H1 (cell line): Measurements from ENCODE around the gene METTL25B. TPM values are rescaled to one million over a fixed set of nuclear protein-coding genes. Genes with fewer than 3 reads are reported as not detected.

Experiments
- CTCF ChIA-PET: fragments of 300-600 bp; sonication (Branson Sonifier 250); formaldehyde crosslinking; loops from one replicate; lab custom pipeline; 2021; ENCODE audit not compliant: partially characterized antibody; lab: Charles Lee
- POLR2A ChIA-PET: fragments of 300-600 bp; sonication (Branson Sonifier 250); formaldehyde crosslinking; loops from one replicate; lab custom pipeline; 2021; ENCODE audit warnings: inconsistent platforms; ENCODE audit not compliant: partially characterized antibody; lab: Charles Lee
- DNase-seq, 2 experiments: peaks; one replicate each; pipeline versions ENCODE4 v3.0.0 to v3.0.0-alpha.2; 2010 to 2022; ENCODE audit warnings: low spot score in 2 of 2, low read depth in 1 of 2, mixed read lengths in 1 of 2
- FAIRE-seq: peaks from 2 replicates; lab custom pipeline; 2011; peaks lifted over from hg19 to GRCh38; lab: Jason Lieb, UNC
- H2AFZ ChIP-seq: 2 replicates; pipeline ENCODE4 v1.8.1; 2012; ENCODE audit warnings: low read length, inconsistent platforms
- H2AK5ac ChIP-seq: 2 replicates; pipeline ENCODE4 v1.6.1; 2013; ENCODE audit warnings: low read depth, low read length
- H2BK120ac ChIP-seq: replicated peaks from 2 replicates; pipeline ENCODE3; 2013; ENCODE audit warnings: low read depth, low read length, inconsistent platforms
- H2BK12ac ChIP-seq: 2 replicates; pipeline ENCODE4 v1.6.1; 2013; ENCODE audit warnings: low read depth, low read length
- H2BK15ac ChIP-seq: 2 replicates; pipeline ENCODE4 v1.6.1; 2013; ENCODE audit warnings: low read length
- H2BK20ac ChIP-seq: 2 replicates; pipeline ENCODE4 v1.6.1; 2013; ENCODE audit warnings: low read length
- H2BK5ac ChIP-seq: 2 replicates; pipeline ENCODE4 v1.6.1; 2013; ENCODE audit warnings: low read depth, low read length
- H3K14ac ChIP-seq: 2 replicates; pipeline ENCODE4 v1.6.1; 2013; ENCODE audit warnings: inconsistent platforms; ENCODE audit not compliant: insufficient read length
- H3K18ac ChIP-seq: 2 replicates; pipeline ENCODE4 v1.6.1; 2013; ENCODE audit warnings: low read length; ENCODE audit errors: extremely low read depth
- H3K23ac ChIP-seq: 2 replicates; pipeline ENCODE4 v1.6.1; 2013; ENCODE audit warnings: inconsistent platforms; ENCODE audit not compliant: insufficient read length
- H3K23me2 ChIP-seq: 2 replicates; pipeline ENCODE4 v1.6.1; 2013; ENCODE audit warnings: low read depth, low read length
- H3K27ac ChIP-seq: 2 replicates; pipeline ENCODE4 v1.6.1; 2011; ENCODE audit warnings: low read depth, low read length, inconsistent platforms
- H3K27me3 ChIP-seq, 4 experiments: replicated peaks in 1 of 4; 1 replicate in 1 of 4; 2 replicates in 3 of 4; pipeline versions ENCODE4 v1.6.1 to v1.8.1; 2011 to 2013; ENCODE audit warnings: low read length in 3 of 4, mild to moderate bottlenecking in 3 of 4, inconsistent platforms in 2 of 4, mixed read lengths in 2 of 4, moderate library complexity in 1 of 4; ENCODE audit not compliant: control insufficient read depth in 3 of 4, insufficient read depth in 3 of 4; ENCODE audit errors: extremely low read depth in 1 of 4
- H3K36me3 ChIP-seq, 4 experiments: 2 replicates each; pipeline versions ENCODE4 v1.6.1 to v1.8.1; 2011 to 2013; ENCODE audit warnings: mild to moderate bottlenecking in 4 of 4, low read length in 3 of 4, moderate library complexity in 2 of 4, control low read depth in 1 of 4, inconsistent platforms in 1 of 4; ENCODE audit not compliant: insufficient read depth in 4 of 4, control insufficient read depth in 2 of 4
- H3K4ac ChIP-seq: replicated peaks from 2 replicates; pipeline ENCODE3; 2013; ENCODE audit warnings: low read length, low read depth, mixed read lengths, inconsistent platforms; ENCODE audit not compliant: insufficient read length
- H3K4me1 ChIP-seq, 4 experiments: replicated peaks in 1 of 4; 1 replicate in 1 of 4; 2 replicates in 3 of 4; pipeline versions ENCODE4 v1.6.1 to v1.8.1; 2011 to 2013; ENCODE audit warnings: low read length in 3 of 4, inconsistent platforms in 2 of 4, mixed read lengths in 1 of 4; ENCODE audit not compliant: insufficient read depth in 4 of 4, control insufficient read depth in 3 of 4
- H3K4me2 ChIP-seq, 2 experiments: 2 replicates each; pipeline versions ENCODE4 v1.6.1 to v1.8.1; 2011 to 2013; ENCODE audit warnings: low read depth in 2 of 2, low read length in 2 of 2, control low read depth in 1 of 2, inconsistent platforms in 1 of 2, mild to moderate bottlenecking in 1 of 2; ENCODE audit not compliant: insufficient read depth in 1 of 2
- H3K4me3 ChIP-seq, 4 experiments: fragments of 200-600, 300-600 bp in 1 of 4; sonication (generic), shearing (Covaris generic), sonication (Bioruptor Twin) in 1 of 4; 2 replicates each; pipeline versions ENCODE4 v1.5.1 to v1.8.1; 2011 to 2016; ENCODE audit warnings: low read length in 4 of 4, low read depth in 3 of 4, control low read depth in 2 of 4, inconsistent platforms in 2 of 4, mild to moderate bottlenecking in 2 of 4, mixed read lengths in 1 of 4, moderate library complexity in 1 of 4; ENCODE audit not compliant: insufficient read depth in 2 of 4; ENCODE audit errors: extremely low read depth in 1 of 4
- H3K56ac ChIP-seq: replicated peaks from 2 replicates; pipeline ENCODE3; 2013; ENCODE audit warnings: low read depth, mild to moderate bottlenecking, mixed read lengths, low read length, inconsistent platforms; ENCODE audit not compliant: insufficient read length
- H3K79me1 ChIP-seq: 2 replicates; pipeline ENCODE4 v1.6.1; 2013; ENCODE audit warnings: low read depth, low read length, control low read depth
- H3K79me2 ChIP-seq, 2 experiments: 2 replicates each; pipeline versions ENCODE4 v1.6.1 to v1.8.1; 2012 to 2013; ENCODE audit warnings: low read length in 2 of 2, mild to moderate bottlenecking in 2 of 2, inconsistent platforms in 1 of 2; ENCODE audit not compliant: insufficient read depth in 2 of 2, control insufficient read depth in 1 of 2
- H3K9ac ChIP-seq, 4 experiments: replicated peaks in 1 of 4; 1 replicate in 1 of 4; 2 replicates in 3 of 4; pipeline versions ENCODE4 v1.6.1 to v1.8.1; 2011 to 2013; ENCODE audit warnings: low read depth in 3 of 4, low read length in 3 of 4, control low read depth in 2 of 4, mild to moderate bottlenecking in 2 of 4, moderate library complexity in 2 of 4, inconsistent platforms in 1 of 4; ENCODE audit errors: extremely low read depth in 1 of 4
- H3K9me3 ChIP-seq, 2 experiments: 2 replicates each; pipeline versions ENCODE4 v1.6.1 to v1.8.1; 2012 to 2013; ENCODE audit warnings: mild to moderate bottlenecking in 2 of 2, moderate library complexity in 2 of 2, control low read depth in 1 of 2, inconsistent platforms in 1 of 2, low read depth in 1 of 2, low read length in 1 of 2, mixed read lengths in 1 of 2; ENCODE audit not compliant: insufficient read depth in 2 of 2
- H4K20me1 ChIP-seq, 2 experiments: replicated peaks in 1 of 2; 2 replicates each; pipeline versions ENCODE3 to v1.8.1; 2011 to 2013; ENCODE audit warnings: inconsistent platforms in 2 of 2, low read length in 2 of 2, mild to moderate bottlenecking in 1 of 2; ENCODE audit not compliant: insufficient read depth in 2 of 2, control insufficient read depth in 1 of 2
- H4K5ac ChIP-seq: 2 replicates; pipeline ENCODE4 v1.6.1; 2013; ENCODE audit warnings: low read length, low read depth, mixed read lengths, inconsistent platforms; ENCODE audit not compliant: insufficient read length
- H4K8ac ChIP-seq: 2 replicates; pipeline ENCODE4 v1.8.0; 2013; ENCODE audit warnings: mild to moderate bottlenecking, moderate library complexity, low read length, inconsistent platforms; ENCODE audit not compliant: insufficient read depth; ENCODE audit errors: extremely low read depth
- H4K91ac ChIP-seq: replicated peaks from 2 replicates; pipeline ENCODE3; 2013; ENCODE audit warnings: low read length, mixed read lengths, inconsistent platforms; ENCODE audit not compliant: insufficient read length
- CTCF ChIP-seq, 3 experiments: IDR thresholded peaks; 1 replicate in 2 of 3; 2 replicates in 1 of 3; pipeline versions ENCODE4 v1.5.1 to v1.6.1; 2011; ENCODE audit warnings: low read length in 3 of 3, mild to moderate bottlenecking in 3 of 3, inconsistent platforms in 2 of 3, low read depth in 1 of 3, moderate library complexity in 1 of 3; ENCODE audit not compliant: insufficient read depth in 1 of 3; ENCODE audit errors: control extremely low read depth in 1 of 3
- RFX5 ChIP-seq: IDR thresholded peaks from 2 replicates; pipeline ENCODE4 v1.6.1; 2011; ENCODE audit warnings: low read depth, low read length, improper control_type of control experiment, borderline replicate concordance
- WGBS, 2 experiments: shearing (Covaris generic) in 1 of 2; methylation state at CpG; one replicate each; pipeline versions ENCODE4 v1.1.6 to v1.1.7; 2013 to 2015; ENCODE audit warnings: low lambda C conversion rate in 2 of 2, mixed read lengths in 2 of 2, inconsistent platforms in 1 of 2, low coverage in 1 of 2, missing lambda C conversion rate in 1 of 2; ENCODE audit not compliant: insufficient replicate concordance in 2 of 2, insufficient coverage in 1 of 2, insufficient read length in 1 of 2; ENCODE audit errors: extremely low coverage in 1 of 2, missing lambda C conversion rate in 1 of 2; 5-methylcytosine and 5-hydroxymethylcytosine counted together
- polyA plus RNA-seq, 7 experiments: library from polyadenylated mRNA; depleted of rRNA in 3 of 7; stranded (reverse) in 5 of 7; unstranded in 2 of 7; fragments of >200 nt in 5 of 7; fragments of 200-250 nt in 2 of 7; gene quantifications; 1 replicate in 5 of 7; 2 replicates in 1 of 7; 4 replicates in 1 of 7; pipeline versions ENCODE4 v1.2.1 to v1.2.3, GENCODE V29; 2011 to 2013; ENCODE audit warnings: missing spikeins in 2 of 7, mixed read lengths in 2 of 7
- total RNA-seq: library from RNA; stranded (reverse); fragmentation: NEBNext Ultra II Directional; extraction: Animal tissue kit (Norgen Biotek cat#: 25700); gene quantifications from 2 replicates; pipeline ENCODE4 v1.2.1, GENCODE V29; 2021

The METTL25B gene
- total and polyA plus RNA-seq, 2 of the 8 experiments (the other 6 are each of a cell fraction or from before 2014, with no cell fraction given), result 28.4 to 30.1 TPM

- peaks cover 30 to 73% of the 10 kb centered on the region in 2 experiments for H3K79me2 ChIP-seq
- no peak overlapping the region for H2AK5ac ChIP-seq
- peak overlapping the region in 3 of 4 experiments; percentile 20 to 36 (median 24); a peak in 3 of 7 replicates for H3K9ac ChIP-seq
- peaks cover 2 to 13% (median 4%) of the 10 kb centered on the region in 4 experiments; a peak in 6 of 8 replicates for H3K36me3 ChIP-seq
- H2BK120ac ChIP-seq, result no peak overlapping the region
- no peaks in the 10 kb centered on the region for H3K9me3 ChIP-seq
- TF ChIP-seq RFX5, result no peak
- peak in 1 of 3 experiments; percentile 3; a peak in 1 of 4 replicates for TF ChIP-seq CTCF (IDR thresholded peaks at IDR 0.05; ENCODE audit: control extremely low read depth in 1 of 3, insufficient read depth in 1 of 3, low read depth in 1 of 3, low read length in 3 of 3)
- WGBS, 2 experiments, result 88% methylated on average over 9 of the region's 9 CpGs; no CpG with 5 or more reads in 1 of the 2 experiments
- H3K4me3 ChIP-seq, result peak overlapping the region in 3 of 4 experiments; percentile 10 to 100 (median 75); a peak in 5 of 8 replicates
- peaks cover 12% of the 10 kb centered on the region for H3K23me2 ChIP-seq
- peak overlapping the region; percentile 91 to 99 for H3K4me2 ChIP-seq
- peak overlapping the region; percentile 88; the same call in 1 of the 2 replicates for H2BK12ac ChIP-seq
- no peak overlapping the region for H4K91ac ChIP-seq
- H3K27me3 ChIP-seq, result no peaks in the 10 kb centered on the region
- 0 out of 2 replicates have a peak overlapping the region, but pooled peaks have one; percentile 25 for H2BK20ac ChIP-seq
- 0 out of 2 replicates have a peak overlapping the region, but pooled peaks have one; percentile 49 for H2BK15ac ChIP-seq
- FAIRE-seq, result no peak
- peak overlapping the region; percentile 67; the same call in 1 of the 2 replicates for H3K18ac ChIP-seq
- H3K4ac ChIP-seq, result no peak overlapping the region
- H4K20me1 ChIP-seq, result peaks cover 0 to 5% of the 10 kb centered on the region in 2 experiments
- H4K8ac ChIP-seq, result no peak overlapping the region
- H3K23ac ChIP-seq, result no peak overlapping the region
- ChIA-PET CTCF (interaction anchor here (1.2 to 1.8 kb wide), 4 partner anchors 23 to 90 kb away, joined by 3 to 18 read pairs (median 7); no protein-coding TSS in a partner anchor), POLR2A (interaction anchor here (0.9 to 10.7 kb wide), 4 partner anchors 18 to 90 kb away, joined by 3 to 214 read pairs (median 24); partner anchors contain the start of genes ISG20L2, METTL25B and NES)
- H3K79me1 ChIP-seq, result peaks cover 20% of the 10 kb centered on the region
- H3K4me1 ChIP-seq, result peaks cover 35 to 54% (median 37%) of the 10 kb centered on the region in 4 experiments
- no peak for DNase-seq
- no peak overlapping the region for H3K14ac ChIP-seq
- H3K27ac ChIP-seq, result peak overlapping the region; percentile 92; the same call in 1 of the 2 replicates
- no peak overlapping the region for H4K5ac ChIP-seq
- H2BK5ac ChIP-seq, result peak overlapping the region; percentile 53
- no peak overlapping the region for H2AFZ ChIP-seq
- H3K56ac ChIP-seq, result no peak overlapping the region
Observed at GRCh38 chr1:156748670-156749418, 20.6 kb downstream of the METTL25B start.
